Upper lobe of left lung (tissue), 6 donors: ENCODE measurements around the gene DNLZ. TPM values are rescaled to one million over a fixed set of nuclear protein-coding genes. Genes with fewer than 3 reads are reported as not detected.

Experiments used
- ATAC-seq, 2 donors: fragments of 200-7000 bp; cut with Tn5 transposase; one replicate each; pipeline ENCODE4 v1.9.1; 2022; ENCODE audit warnings: mild to moderate bottlenecking in 2 of 2, moderate library complexity in 2 of 2; ENCODE audit not compliant: low FRiP score in 2 of 2
- DNase-seq, 2 donors: peaks; one replicate each; pipeline ENCODE4 v3.0.0-alpha.2; 2019 to 2020
- H3K27ac ChIP-seq, 4 donors: fragments of 200-600 bp; sonication (generic); one replicate each; pipeline ENCODE4 v1.5.1; 2016 to 2019
- H3K27me3 ChIP-seq, 4 donors: fragments of 200-600 bp; sonication (generic); one replicate each; pipeline ENCODE4 v1.5.1; 2017 to 2019
- H3K36me3 ChIP-seq, 4 donors: fragments of 200-600 bp; sonication (generic); one replicate each; pipeline ENCODE4 v1.5.1; 2016 to 2019
- H3K4me1 ChIP-seq, 4 donors: fragments of 200-600 bp; sonication (generic); one replicate each; pipeline ENCODE4 v1.5.1; 2018 to 2019
- H3K4me3 ChIP-seq, 4 donors: fragments of 200-600 bp; sonication (generic); one replicate each; pipeline ENCODE4 v1.5.1; 2017 to 2019; ENCODE audit warnings: mild to moderate bottlenecking in 2 of 4, moderate library complexity in 1 of 4
- H3K9me3 ChIP-seq, 4 donors: fragments of 200-600 bp; sonication (generic); one replicate each; pipeline ENCODE4 v1.5.1; 2018 to 2019
- CTCF ChIP-seq, 6 experiments: fragments of 450-650 bp in 4 of 6; fragments of 200-600 bp in 2 of 6; sonication (generic) in 2 of 6; IDR thresholded peaks; one replicate each; pipeline ENCODE4 v1.5.1; 2016 to 2019; ENCODE audit warnings: antibody characterized with exemption in 6 of 6
- EP300 ChIP-seq, 4 donors: sonication (generic); formaldehyde crosslinking; IDR thresholded peaks; one replicate each; pipeline ENCODE4 v1.5.1; 2017; ENCODE audit warnings: antibody characterized with exemption in 4 of 4, control low read depth in 2 of 4
- POLR2A ChIP-seq, 4 donors: fragments of 450-650 bp; IDR thresholded peaks; one replicate each; pipeline ENCODE4 v1.5.1; 2016 to 2017; ENCODE audit warnings: antibody characterized with exemption in 4 of 4, mild to moderate bottlenecking in 2 of 4
- POLR2AphosphoS5 ChIP-seq, 2 donors: sonication (generic); formaldehyde crosslinking; IDR thresholded peaks; one replicate each; pipeline ENCODE4 v1.5.1; 2017; ENCODE audit warnings: antibody characterized with exemption in 2 of 2
- WGBS, 2 donors: methylation state at CpG; one replicate each; pipeline ENCODE4 v1.1.5; 2017 to 2018; 5-methylcytosine and 5-hydroxymethylcytosine counted together
- total RNA-seq, 6 donors: library from RNA; depleted of rRNA in 4 of 6; stranded (reverse); fragments of >200 nt in 4 of 6; gene quantifications; one replicate each; pipeline versions ENCODE4 v1.1.0 to v1.2.1, GENCODE V29; 2016 to 2021
- donor health status: DM: no; HTN: no; CAD: no; lungs with moderate emphysema.
- donor health status: DM: no; HTN: yes; CAD: no; lungs with severe emphysema.

The DNLZ gene
- total RNA-seq, 6 donors from 2014 or later, result 5.2 to 35.9 (median 19.4) TPM

DNA sequence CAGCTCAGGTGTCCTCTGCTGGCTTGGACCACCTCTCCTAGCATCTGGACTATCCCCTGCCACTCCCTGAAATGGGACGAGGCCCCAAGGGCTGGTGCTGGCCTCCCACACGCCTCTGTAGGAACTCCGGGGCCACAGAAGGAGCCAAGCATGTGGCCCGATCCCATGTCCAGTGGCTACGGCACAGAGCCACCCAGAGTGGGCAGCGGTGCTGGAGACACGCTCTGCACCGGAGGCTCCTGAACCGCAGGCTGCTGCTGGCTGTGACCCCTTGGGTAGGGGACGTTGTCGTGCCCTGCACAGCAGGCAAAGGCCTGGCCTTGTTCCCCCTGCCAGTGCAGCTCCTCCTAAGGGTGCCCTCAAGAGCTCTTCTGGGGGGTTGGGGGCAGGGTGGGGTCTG lies 16.3 kb upstream of the DNLZ start:
- H3K4me1 ChIP-seq, result no peaks in the 10 kb centered on the region
- DNase-seq (peak in 1 of 2 donors; percentile 59), ATAC-seq (no peak)
- TF ChIP-seq EP300 (IDR thresholded peaks at IDR 0.05) (no peak), POLR2A (IDR thresholded peaks at IDR 0.05) (no peak), POLR2AphosphoS5 (IDR thresholded peaks at IDR 0.05) (no peak)
- H3K9me3 ChIP-seq, result no peaks in the 10 kb centered on the region
- H3K27me3 ChIP-seq, result no peaks in the 10 kb centered on the region
- WGBS, 2 donors, result 90% methylated on average over 11 of the region's 11 CpGs; no CpG with 5 or more reads in 1 of the 2 donors
- H3K27ac ChIP-seq, result no peak overlapping the region
- H3K4me3 ChIP-seq, result no peak overlapping the region
- peaks cover 0 to 67% (median 55%) of the 10 kb centered on the region in 4 donors for H3K36me3 ChIP-seq

DNA sequence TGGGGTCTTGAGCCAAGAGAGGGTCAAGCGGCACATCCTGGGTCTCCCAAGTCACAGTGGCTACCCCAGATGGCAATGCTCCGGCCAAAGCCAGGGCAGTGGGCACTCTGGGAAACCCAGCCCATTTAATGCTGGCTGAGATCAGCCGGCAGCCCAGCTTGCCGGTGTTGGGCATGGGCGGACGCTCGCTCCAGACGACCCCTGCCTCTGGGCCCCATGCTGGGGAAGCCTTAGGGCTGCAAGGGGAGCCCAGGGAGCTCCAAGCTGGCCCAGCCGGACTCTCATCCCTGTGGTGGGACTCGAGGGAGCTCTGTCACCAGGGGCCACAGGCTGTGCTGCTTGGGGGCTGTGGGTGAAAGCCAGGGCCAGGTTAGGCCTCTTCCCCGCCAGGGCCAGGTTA lies 15.9 kb upstream of the DNLZ start:
- H3K4me1 ChIP-seq, result no peaks in the 10 kb centered on the region
- peaks cover 0 to 62% (median 52%) of the 10 kb centered on the region in 4 donors for H3K36me3 ChIP-seq
- H3K27ac ChIP-seq, result no peak overlapping the region
- no peak overlapping the region for H3K4me3 ChIP-seq
- TF ChIP-seq EP300 (IDR thresholded peaks at IDR 0.05) (no peak), POLR2A (IDR thresholded peaks at IDR 0.05) (no peak), CTCF (IDR thresholded peaks at IDR 0.05) (no peak), POLR2AphosphoS5 (IDR thresholded peaks at IDR 0.05) (no peak)
- no peaks in the 10 kb centered on the region for H3K9me3 ChIP-seq
- 90 to 100% methylated on average over 2 to 8 of the region's 11 CpGs for WGBS, 2 donors
- DNase-seq (peak in 1 of 2 donors; percentile 52), ATAC-seq (no peak)
- no peaks in the 10 kb centered on the region for H3K27me3 ChIP-seq

DNA sequence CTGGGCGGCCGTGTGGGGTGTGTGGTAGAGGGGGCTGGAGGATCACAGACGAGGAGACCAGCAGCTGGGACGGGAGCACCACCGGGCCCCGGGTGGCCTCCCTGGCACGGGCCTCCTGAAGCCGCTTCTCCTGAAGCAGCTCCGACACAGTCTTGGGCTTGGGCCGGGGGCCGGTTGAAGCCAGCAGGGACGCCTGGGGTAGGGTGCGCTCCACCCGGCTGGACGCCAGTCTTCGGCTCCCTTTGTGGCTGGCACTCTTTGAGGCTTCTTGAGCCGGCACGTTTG lies 15.4 kb upstream of the DNLZ start:
- no peaks in the 10 kb centered on the region for H3K27me3 ChIP-seq
- 82 to 88% methylated on average over 6 to 18 of the region's 18 CpGs for WGBS, 2 donors
- no peak overlapping the region for H3K4me3 ChIP-seq
- H3K4me1 ChIP-seq, result no peaks in the 10 kb centered on the region
- ATAC-seq (no peak), DNase-seq (no peak)
- H3K27ac ChIP-seq, result no peak overlapping the region
- H3K9me3 ChIP-seq, result no peaks in the 10 kb centered on the region
- peaks cover 0 to 57% (median 48%) of the 10 kb centered on the region in 4 donors for H3K36me3 ChIP-seq
- TF ChIP-seq EP300 (IDR thresholded peaks at IDR 0.05) (no peak), CTCF (IDR thresholded peaks at IDR 0.05) (no peak), POLR2AphosphoS5 (IDR thresholded peaks at IDR 0.05) (no peak), POLR2A (IDR thresholded peaks at IDR 0.05) (no peak)

DNA sequence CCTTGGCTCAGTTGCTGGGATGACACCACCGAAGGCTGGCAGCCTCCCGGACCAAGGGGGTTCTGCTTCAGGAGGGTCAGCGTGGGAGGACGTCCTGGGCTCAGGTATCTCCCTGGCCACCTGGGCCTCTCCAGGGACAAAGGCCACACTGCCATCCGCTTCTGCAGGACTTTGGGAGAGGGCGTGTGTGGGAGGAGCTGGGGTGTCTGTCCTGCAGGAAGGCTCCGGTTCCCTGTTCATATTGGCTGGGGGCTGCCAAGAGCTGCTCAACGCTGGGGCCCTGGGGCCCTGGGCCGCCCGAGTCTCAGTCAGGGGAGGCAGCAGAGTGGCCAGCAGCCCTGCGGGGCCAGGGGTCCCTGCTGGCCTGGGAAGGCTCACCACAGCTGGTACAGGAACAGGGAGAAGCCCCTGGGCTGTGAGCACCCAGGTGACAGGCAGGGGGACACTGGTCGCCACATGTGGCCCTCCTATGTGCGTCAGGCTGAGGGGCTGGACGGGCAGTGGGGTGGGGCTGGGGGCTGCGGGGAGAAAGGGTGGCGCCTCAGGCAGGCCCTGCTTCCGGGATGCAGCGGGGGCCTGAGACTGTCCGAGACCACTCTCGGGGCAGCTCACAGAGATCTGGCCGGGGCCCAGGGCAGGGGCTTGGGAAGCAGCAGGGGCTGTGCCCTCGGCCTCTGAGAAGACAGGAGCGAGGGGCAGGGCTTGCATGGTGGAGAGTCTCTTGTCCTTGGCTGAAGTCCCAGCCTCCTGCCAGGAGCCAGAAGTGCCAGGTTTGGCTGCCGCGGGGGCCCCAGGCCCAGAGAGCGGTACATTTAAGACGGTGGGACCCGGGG lies 14.8 kb upstream of the DNLZ start:
- peaks cover 0 to 3% (median under 1%) of the 10 kb centered on the region in 4 donors for H3K4me1 ChIP-seq
- no peak overlapping the region for H3K4me3 ChIP-seq
- peaks cover 0 to 52% (median 42%) of the 10 kb centered on the region in 4 donors for H3K36me3 ChIP-seq
- WGBS, 2 donors, result 87 to 88% methylated on average over 9 to 27 of the region's 28 CpGs
- H3K27ac ChIP-seq, result no peak overlapping the region
- TF ChIP-seq CTCF (IDR thresholded peaks at IDR 0.05) (no peak), POLR2A (IDR thresholded peaks at IDR 0.05) (no peak), POLR2AphosphoS5 (IDR thresholded peaks at IDR 0.05) (no peak), EP300 (IDR thresholded peaks at IDR 0.05) (no peak)
- DNase-seq (peak in 1 of 2 donors; percentile 83), ATAC-seq (no peak)
- H3K27me3 ChIP-seq, result no peaks in the 10 kb centered on the region
- H3K9me3 ChIP-seq, result no peaks in the 10 kb centered on the region

GRCh38 chr9:136377341-136378169 lies 14.0 kb upstream of the DNLZ start:
- no peaks in the 10 kb centered on the region for H3K9me3 ChIP-seq
- H3K4me1 ChIP-seq, result peaks cover 5 to 11% (median 7%) of the 10 kb centered on the region in 4 donors
- H3K36me3 ChIP-seq, result peaks cover 0 to 43% (median 34%) of the 10 kb centered on the region in 4 donors
- no peak for TF ChIP-seq EP300 (IDR thresholded peaks at IDR 0.05)
- no peak for TF ChIP-seq POLR2A (IDR thresholded peaks at IDR 0.05)
- no peak for TF ChIP-seq CTCF (IDR thresholded peaks at IDR 0.05)
- no peak for TF ChIP-seq POLR2AphosphoS5 (IDR thresholded peaks at IDR 0.05)
- no peaks in the 10 kb centered on the region for H3K27me3 ChIP-seq
- H3K4me3 ChIP-seq, result no peak overlapping the region
- no peak overlapping the region for H3K27ac ChIP-seq
- WGBS, 2 donors, result 86 to 93% methylated on average over 8 to 27 of the region's 32 CpGs
- DNase-seq (peak in 1 of 2 donors; percentile 78), ATAC-seq (no peak)
